Large intestine (tissue), 3 donors: ENCODE results near the gene SSR4. TPM values are rescaled to one million over a fixed set of nuclear protein-coding genes. Genes with fewer than 3 reads are reported as not detected.

ENCODE experiments used
- DNase-seq, 2 donors: peaks; one replicate each; pipeline versions ENCODE4 v3.0.0 to v3.0.0-alpha.2; 2013
- H3K27ac ChIP-seq: one replicate; pipeline ENCODE4 v1.5.1; 2013; ENCODE audit warnings: low read length
- H3K27me3 ChIP-seq: 2 replicates; pipeline ENCODE4 v1.6.1; 2013; ENCODE audit warnings: low read length; ENCODE audit not compliant: control insufficient read depth, insufficient read depth
- H3K36me3 ChIP-seq: 2 replicates; pipeline ENCODE4 v1.6.1; 2013; ENCODE audit warnings: low read length; ENCODE audit not compliant: control insufficient read depth, insufficient read depth
- H3K4me1 ChIP-seq: one replicate; pipeline ENCODE4 v1.6.1; 2013; ENCODE audit warnings: low read length; ENCODE audit not compliant: control insufficient read depth, insufficient read depth
- H3K4me3 ChIP-seq: one replicate; pipeline ENCODE4 v1.5.1; 2013; ENCODE audit warnings: low read length
- H3K9me3 ChIP-seq: one replicate; pipeline ENCODE4 v1.6.1; 2013; ENCODE audit warnings: mild to moderate bottlenecking, low read depth, low read length, moderate library complexity; ENCODE audit not compliant: control insufficient read depth
- WGBS: methylation state at CpG from one replicate; pipeline ENCODE4 v1.1.5; 2013; ENCODE audit warnings: low lambda C conversion rate; ENCODE audit not compliant: insufficient coverage; 5-methylcytosine and 5-hydroxymethylcytosine counted together
- polyA plus RNA-seq: library from polyadenylated mRNA; unstranded; fragments of 120-200 nt; gene quantifications from one replicate; pipeline ENCODE4 v1.2.1, GENCODE V29; 2013

The SSR4 gene
- polyA plus RNA-seq, 1 donor, result 240 TPM

GRCh38 chrX:153819384-153820040 is 25.0 kb downstream of the SSR4 start:
- peak in 1 of 2 donors; percentile 7 for DNase-seq

DNA sequence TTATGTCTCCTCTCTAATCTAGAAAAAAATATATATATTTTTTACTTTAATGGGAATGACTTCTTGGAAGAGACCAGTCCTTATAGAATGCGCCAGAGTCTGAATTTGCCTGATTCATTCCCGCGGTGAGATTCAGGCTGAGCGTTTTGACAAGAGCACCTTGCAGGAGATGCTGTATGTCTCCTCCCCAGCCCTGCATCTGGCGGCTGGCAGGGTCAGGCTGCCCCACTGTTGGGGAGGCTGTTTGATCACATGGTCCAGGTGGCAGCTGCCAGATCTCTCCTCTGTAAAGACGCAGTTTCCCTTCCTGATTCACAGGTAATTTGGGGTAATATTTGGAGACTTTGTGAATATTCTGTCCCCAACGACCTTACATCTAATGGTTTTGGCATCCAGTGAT is 26.1 kb downstream of the SSR4 start:
- Histone ChIP-seq H3K27ac (no peak overlapping the region), H3K36me3 (no peaks in the 10 kb centered on the region), H3K9me3 (no peaks in the 10 kb centered on the region), H3K4me1 (peaks cover 4% of the 10 kb centered on the region), H3K27me3 (peaks cover 7% of the 10 kb centered on the region), H3K4me3 (no peak overlapping the region)
- DNase-seq, result no peak
- WGBS, result no CpG with 5 or more reads among the region's 7 CpGs

More at GRCh38 chrX:153819384-153820040, 25.0 kb downstream of the SSR4 start:
- WGBS, result no CpG with 5 or more reads among the region's 23 CpGs
- Histone ChIP-seq H3K36me3 (no peaks in the 10 kb centered on the region), H3K27me3 (peaks cover 7% of the 10 kb centered on the region), H3K27ac (no peak overlapping the region), H3K4me1 (peaks cover 4% of the 10 kb centered on the region), H3K4me3 (peak overlapping the region; percentile 26), H3K9me3 (no peaks in the 10 kb centered on the region)

DNA sequence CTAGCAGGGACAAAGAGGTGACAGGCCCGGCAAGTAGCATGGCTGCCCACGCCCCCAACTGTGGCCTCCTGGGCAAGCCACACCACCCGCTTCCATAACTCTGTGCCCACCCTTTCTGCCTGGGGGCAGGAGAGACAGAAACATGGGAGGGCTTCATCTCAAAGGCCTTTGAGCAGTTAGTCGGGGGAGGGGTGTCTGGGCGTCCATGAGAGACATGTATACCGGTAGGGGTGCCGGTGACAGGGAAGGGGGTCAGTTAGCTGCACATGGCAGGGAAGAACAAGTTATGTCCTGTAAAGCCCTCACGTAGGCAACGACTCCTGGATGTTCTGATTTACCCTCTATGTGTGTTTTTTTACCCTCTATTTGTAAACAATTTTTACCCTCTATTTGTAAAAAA is 26.6 kb downstream of the SSR4 start:
- no CpG with 5 or more reads among the region's 9 CpGs for WGBS
- no peak for DNase-seq
- no peaks in the 10 kb centered on the region for H3K36me3 ChIP-seq
- H3K4me3 ChIP-seq, result no peak overlapping the region
- peaks cover 4% of the 10 kb centered on the region for H3K4me1 ChIP-seq
- H3K27me3 ChIP-seq, result peaks cover 7% of the 10 kb centered on the region
- H3K27ac ChIP-seq, result no peak overlapping the region
- no peaks in the 10 kb centered on the region for H3K9me3 ChIP-seq

GRCh38 chrX:153824348-153824747 is 29.9 kb downstream of the SSR4 start:
- Histone ChIP-seq H3K27ac (no peak overlapping the region), H3K27me3 (peaks cover 24% of the 10 kb centered on the region), H3K4me1 (peaks cover 4% of the 10 kb centered on the region), H3K36me3 (no peaks in the 10 kb centered on the region), H3K4me3 (no peak overlapping the region), H3K9me3 (no peaks in the 10 kb centered on the region)
- DNase-seq, result no peak
- no CpG with 5 or more reads among the region's 10 CpGs for WGBS

DNA sequence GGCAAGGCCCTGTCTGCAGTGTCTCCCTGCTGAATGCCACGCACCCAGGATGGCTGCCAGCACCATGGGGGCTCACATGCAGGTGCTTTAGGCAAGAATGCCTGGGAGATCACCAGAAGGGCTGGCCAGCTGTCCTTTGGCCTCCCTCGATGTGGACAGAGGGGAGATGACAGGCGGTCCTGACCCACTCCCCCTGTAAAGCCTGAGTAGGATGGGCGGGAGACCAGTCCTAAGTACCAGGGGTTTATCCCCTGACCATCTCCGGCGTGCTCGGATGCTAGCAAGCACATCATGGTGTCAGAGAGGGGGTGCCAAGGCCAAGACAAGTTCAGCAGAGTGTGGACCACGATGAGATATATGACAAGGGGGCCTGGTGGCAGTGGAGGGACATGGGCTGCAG is 30.6 kb downstream of the SSR4 start:
- Histone ChIP-seq H3K27ac (no peak overlapping the region), H3K36me3 (no peaks in the 10 kb centered on the region), H3K9me3 (no peaks in the 10 kb centered on the region), H3K27me3 (peaks cover 25% of the 10 kb centered on the region), H3K4me3 (no peak overlapping the region), H3K4me1 (no peaks in the 10 kb centered on the region)
- WGBS, result no CpG with 5 or more reads among the region's 8 CpGs
- DNase-seq, result no peak

GRCh38 chrX:153827016-153827415 is 32.5 kb downstream of the SSR4 start:
- DNase-seq, result no peak
- Histone ChIP-seq H3K9me3 (no peaks in the 10 kb centered on the region), H3K27me3 (peaks cover 35% of the 10 kb centered on the region), H3K4me3 (no peak overlapping the region), H3K36me3 (no peaks in the 10 kb centered on the region), H3K27ac (no peak overlapping the region), H3K4me1 (no peaks in the 10 kb centered on the region)
- no CpG with 5 or more reads among the region's 3 CpGs for WGBS

- Histone ChIP-seq H3K4me1 (no peaks in the 10 kb centered on the region), H3K4me3 (no peak overlapping the region), H3K9me3 (no peaks in the 10 kb centered on the region), H3K27ac (no peak overlapping the region), H3K27me3 (peaks cover 43% of the 10 kb centered on the region), H3K36me3 (no peaks in the 10 kb centered on the region)
- no CpG with 5 or more reads among the region's 9 CpGs for WGBS
- no peak for DNase-seq
Measured at GRCh38 chrX:153827903-153828302, 33.4 kb downstream of the SSR4 start.

DNA sequence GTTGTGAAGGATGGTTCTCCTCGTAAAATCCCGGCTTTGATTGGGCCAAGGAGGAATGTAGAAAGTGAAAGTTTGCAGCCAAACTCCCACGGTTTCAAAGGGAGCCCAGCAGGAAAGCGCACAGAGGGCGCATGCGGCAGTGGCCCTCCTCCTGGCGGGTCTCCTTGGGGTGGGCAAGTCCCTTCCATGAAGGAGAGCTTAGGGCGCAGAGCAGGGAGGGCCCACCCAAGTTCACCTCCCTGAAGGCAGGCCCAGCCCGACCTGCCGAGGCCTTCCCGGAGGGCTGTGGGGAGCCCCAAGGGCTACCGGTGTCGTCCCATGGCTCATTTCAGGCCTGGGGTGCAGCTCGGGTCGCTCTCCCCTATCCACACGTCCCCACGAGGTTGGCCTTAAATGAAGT is 33.8 kb downstream of the SSR4 start:
- DNase-seq, result no peak
- H3K9me3 ChIP-seq, result no peaks in the 10 kb centered on the region
- peaks cover 46% of the 10 kb centered on the region for H3K27me3 ChIP-seq
- H3K4me1 ChIP-seq, result no peaks in the 10 kb centered on the region
- WGBS, result no CpG with 5 or more reads among the region's 17 CpGs
- no peak overlapping the region for H3K27ac ChIP-seq
- H3K4me3 ChIP-seq, result no peak overlapping the region
- H3K36me3 ChIP-seq, result no peaks in the 10 kb centered on the region

GRCh38 chrX:153828723-153829548 is 34.5 kb downstream of the SSR4 start:
- Histone ChIP-seq H3K4me1 (no peaks in the 10 kb centered on the region), H3K27me3 (peaks cover 46% of the 10 kb centered on the region), H3K4me3 (no peak overlapping the region), H3K9me3 (no peaks in the 10 kb centered on the region), H3K36me3 (no peaks in the 10 kb centered on the region), H3K27ac (no peak overlapping the region)
- no peak for DNase-seq
- WGBS, result no CpG with 5 or more reads among the region's 50 CpGs

DNA sequence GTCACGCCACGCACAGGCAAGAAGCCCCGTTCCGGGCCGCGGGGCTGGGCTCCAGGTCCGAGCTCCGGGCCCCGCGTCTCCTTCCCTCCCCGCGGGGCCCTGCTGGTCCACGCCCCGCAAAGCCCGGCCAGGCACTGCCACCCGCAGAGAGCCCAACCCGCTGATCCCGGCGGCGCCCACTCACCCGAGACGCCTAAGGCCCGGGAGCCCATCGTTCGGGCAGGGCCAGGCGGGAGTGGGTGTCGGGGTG is 35.0 kb downstream of the SSR4 start:
- Histone ChIP-seq H3K9me3 (no peaks in the 10 kb centered on the region), H3K4me3 (no peak overlapping the region), H3K27me3 (peaks cover 46% of the 10 kb centered on the region), H3K36me3 (no peaks in the 10 kb centered on the region), H3K27ac (no peak overlapping the region), H3K4me1 (no peaks in the 10 kb centered on the region)
- no peak for DNase-seq
- WGBS, result no CpG with 5 or more reads among the region's 27 CpGs
